GM18870 (cell line): ENCODE data around the gene SLC39A13.
A peak's percentile ranks its signal among the peaks of the same experiment; 100 is the strongest.

Experiments used
- ATAC-seq: cut with Tn5 transposase; IDR thresholded peaks from one replicate; pipeline ENCODE4 v1.9.1; 2021; ENCODE audit warnings: moderate library complexity; ENCODE audit not compliant: unreplicated experiment

SLC39A13 gene

GRCh38 chr11:47426062-47426956 lies 17.9 kb downstream of the SLC39A13 start, which contains the start of gene PSMC3:
Gene PSMC3 (minus strand): TSS chr11:47426439. CDS start chr11:47426279, 160 bp downstream.
- ATAC-seq: peak; percentile 74

GRCh38 chr11:47430524-47430923 lies 22.1 kb downstream of the SLC39A13 start:
- ATAC-seq: no peak

- no peak for ATAC-seq
Observed at GRCh38 chr11:47431356-47432083, 23.1 kb downstream of the SLC39A13 start.

- ATAC-seq: no peak
Observed at GRCh38 chr11:47433157-47433556, 24.8 kb downstream of the SLC39A13 start.

GRCh38 chr11:47434011-47434786 lies 25.8 kb downstream of the SLC39A13 start:
- no peak for ATAC-seq

GRCh38 chr11:47435687-47436086 lies 27.3 kb downstream of the SLC39A13 start:
- no peak for ATAC-seq

GRCh38 chr11:47436726-47437125 lies 28.3 kb downstream of the SLC39A13 start:
- no peak for ATAC-seq

GRCh38 chr11:47437218-47437745 lies 28.9 kb downstream of the SLC39A13 start:
- ATAC-seq: no peak

- ATAC-seq: no peak
Observed at GRCh38 chr11:47437746-47438418, 29.5 kb downstream of the SLC39A13 start.

GRCh38 chr11:47438721-47439120 lies 30.3 kb downstream of the SLC39A13 start:
- ATAC-seq: no peak

GRCh38 chr11:47440054-47440476 lies 31.7 kb downstream of the SLC39A13 start:
- no peak for ATAC-seq

GRCh38 chr11:47441421-47441820 lies 33.0 kb downstream of the SLC39A13 start:
- no peak for ATAC-seq

- ATAC-seq: no peak
Observed at GRCh38 chr11:47442514-47442913, 34.1 kb downstream of the SLC39A13 start.

- no peak for ATAC-seq
Observed at GRCh38 chr11:47443028-47443700, 34.8 kb downstream of the SLC39A13 start.

- no peak for ATAC-seq
Observed at GRCh38 chr11:47443817-47444216, 35.4 kb downstream of the SLC39A13 start.

- ATAC-seq: no peak
Observed at GRCh38 chr11:47445840-47446239, 37.5 kb downstream of the SLC39A13 start.

- no peak for ATAC-seq
Observed at GRCh38 chr11:47446833-47447232, 38.4 kb downstream of the SLC39A13 start.

- ATAC-seq: no peak
Observed at GRCh38 chr11:47447906-47448305, 39.5 kb downstream of the SLC39A13 start.

GRCh38 chr11:47448566-47449427 lies 40.4 kb downstream of the SLC39A13 start, which contains the start of gene RAPSN:
Gene RAPSN (minus strand): TSS chr11:47449136. CDS start chr11:47448964, 172 bp downstream.
- ATAC-seq: no peak
